ENCODE results near the gene SREBF1. TPM values are rescaled to one million over a fixed set of nuclear protein-coding genes. Genes with fewer than 3 reads are reported as not detected.

Gene SREBF1
- total RNA-seq, 1 experiment from 2014 or later, result 298 TPM

- Histone ChIP-seq H3K4me1 (ENCODE audit: control insufficient read depth in 1 of 2, insufficient read depth in 2 of 2, low read length in 2 of 2) (peaks cover 39 to 47% of the 10 kb centered on the region in 2 experiments), H4K20me1 (ENCODE audit: insufficient read depth) (no peaks in the 10 kb centered on the region), H3K36me3 (ENCODE audit: control insufficient read depth in 1 of 2, insufficient read depth in 2 of 2, low read length in 2 of 2) (no peaks in the 10 kb centered on the region), H3K79me2 (ENCODE audit: insufficient read depth, low read length) (no peaks in the 10 kb centered on the region), H3K27ac (ENCODE audit: low read depth, low read length) (no peak overlapping the region), H3K4me3 (replicated peaks in 1 of 2; ENCODE audit: low read depth in 1 of 2, low read length in 2 of 2) (no peak overlapping the region), H3K9me3 (ENCODE audit: control insufficient read depth in 1 of 2, insufficient read depth in 1 of 2, low read depth in 1 of 2, low read length in 2 of 2) (no peaks in the 10 kb centered on the region), H3K27me3 (ENCODE audit: insufficient read depth, low read length) (no peaks in the 10 kb centered on the region), H3K9ac (ENCODE audit: low read length) (no peak overlapping the region), H3K4me2 (ENCODE audit: low read length) (no peak overlapping the region), H3K9me2 (ENCODE audit: insufficient read depth) (no peaks in the 10 kb centered on the region), H2AFZ (ENCODE audit: low read depth, low read length, poor library complexity, severe bottlenecking) (no peak overlapping the region)
- ChIA-PET RAD21 (ENCODE audit: low non-redundant PET in 1 of 2, low total read pairs in 2 of 2, uncharacterized antibody in 2 of 2, unreplicated experiment in 2 of 2) (no interaction called here), CTCF (interaction anchor here (0.7 kb wide), 1 partner anchor 43 kb away, joined by 3 read pairs; no protein-coding TSS in a partner anchor), POLR2A (interaction anchor here (1.3 kb wide), 1 partner anchor 18 kb away, joined by 5 read pairs; no protein-coding TSS in a partner anchor)
- BruUV-seq (replicated peaks), result no TSS peak
- DNase-seq (ENCODE audit: low read depth, low spot score) (no peak), ATAC-seq (no peak)
- intact Hi-C loops (cut with micrococcal nuclease), result no loop called here
- no peak for TF ChIP-seq POLR2AphosphoS5 (IDR thresholded peaks at IDR 0.05; ENCODE audit: low read depth, low read length)
- no peak for TF ChIP-seq CTCF (IDR thresholded peaks at IDR 0.05 in 2 of 3, conservative IDR thresholded peaks at IDR 0.05 in 1 of 3; ENCODE audit: borderline replicate concordance in 1 of 3, insufficient read depth in 1 of 3, low read depth in 2 of 3, low read length in 2 of 3)
- TF ChIP-seq CEBPB (IDR thresholded peaks at IDR 0.05; ENCODE audit: low read depth), result no peak
- TF ChIP-seq ATF3 (IDR thresholded peaks at IDR 0.05), result no peak
- no peak for TF ChIP-seq ZFX (IDR thresholded peaks at IDR 0.05)
- TF ChIP-seq YY1 (IDR thresholded peaks at IDR 0.05; ENCODE audit: extremely low read depth, insufficient replicate concordance, low read depth, low read length), result no peak
- TF ChIP-seq SIN3A (IDR thresholded peaks at IDR 0.05; ENCODE audit: low read depth), result no peak
- TF ChIP-seq ZBTB33 (IDR thresholded peaks at IDR 0.05; ENCODE audit: extremely low read depth, insufficient replicate concordance, low read length), result no peak
- TF ChIP-seq JUND (IDR thresholded peaks at IDR 0.05), result no peak
- no peak for TF ChIP-seq SP1 (IDR thresholded peaks at IDR 0.05; ENCODE audit: low read depth)
- no peak for TF ChIP-seq REST (IDR thresholded peaks at IDR 0.05; ENCODE audit: low read depth)
- TF ChIP-seq ZNF274 (IDR thresholded peaks at IDR 0.05; ENCODE audit: low read depth, low read length), result no peak
- no peak for TF ChIP-seq ELF1 (IDR thresholded peaks at IDR 0.05; ENCODE audit: borderline replicate concordance, low read depth)
Measured at GRCh38 chr17:17853811-17854447, 17.1 kb upstream of the SREBF1 start.

Measured in HCT116 (cell line).